Gastrocnemius medialis (tissue), 4 donors: ENCODE measurements around the gene IL2RA. TPM values are rescaled to one million over a fixed set of nuclear protein-coding genes. Genes with fewer than 3 reads are reported as not detected.
A peak's percentile ranks its signal among the peaks of the same experiment; 100 is the strongest.

Experiments used
- ATAC-seq, 2 donors: fragments of 150-250 bp; one replicate each; pipeline ENCODE4 v1.9.1; 2016
- DNase-seq, 2 donors: peaks; one replicate each; pipeline ENCODE4 v3.0.0-alpha.2; 2019
- H3K27ac ChIP-seq, 4 donors: fragments of 200-600 bp; sonication (generic); 1 replicate in 1 of 4; 2 replicates in 3 of 4; pipeline ENCODE4 v1.5.1; 2016 to 2018; ENCODE audit warnings: mild to moderate bottlenecking in 2 of 4, moderate library complexity in 1 of 4
- H3K27me3 ChIP-seq, 3 donors: fragments of 200-600 bp; sonication (generic) in 2 of 3; 1 replicate in 1 of 3; 2 replicates in 2 of 3; pipeline versions ENCODE4 v1.5.1 to v1.6.0; 2016 to 2019; ENCODE audit warnings: mild to moderate bottlenecking in 1 of 3, moderate library complexity in 1 of 3
- H3K36me3 ChIP-seq, 2 donors: fragments of 200-600 bp; sonication (generic) in 1 of 2; one replicate each; pipeline ENCODE4 v1.5.1; 2017 to 2018
- H3K4me1 ChIP-seq, 2 donors: fragments of 200-600 bp; sonication (generic) in 1 of 2; one replicate each; pipeline ENCODE4 v1.5.1; 2016 to 2017; ENCODE audit warnings: mild to moderate bottlenecking in 2 of 2
- H3K4me3 ChIP-seq, 4 donors: fragments of 200-600 bp; sonication (generic) in 3 of 4; 1 replicate in 1 of 4; 2 replicates in 3 of 4; pipeline ENCODE4 v1.5.1; 2016 to 2019; ENCODE audit warnings: mild to moderate bottlenecking in 2 of 4
- H3K9me3 ChIP-seq, 3 donors: fragments of 200-600 bp; sonication (generic) in 2 of 3; 1 replicate in 1 of 3; 2 replicates in 2 of 3; pipeline ENCODE4 v1.5.1; 2016 to 2019
- POLR2A ChIP-seq, 2 donors: fragments of 450-650 bp; IDR thresholded peaks; one replicate each; pipeline ENCODE4 v1.6.1; 2017; ENCODE audit warnings: antibody characterized with exemption in 2 of 2, mild to moderate bottlenecking in 2 of 2, moderate library complexity in 2 of 2
- in situ Hi-C, 4 donors: fragments of 200-750 bp; cut with MboI; loops; one replicate each; pipeline versions ENCODE4 v1.15.0 to v1.8.0; 2017; ENCODE audit warnings: low sequenced_read_pairs in 4 of 4
- intact Hi-C: fragments of 100-400 bp; cut with DNase I; formaldehyde crosslinking; loops from one replicate; pipeline ENCODE4 v1.15.1; 2023; ENCODE audit warnings: low total_unique reads
- total RNA-seq, 4 donors: library from RNA; depleted of rRNA; stranded (reverse); fragments of >200 nt; gene quantifications; one replicate each; pipeline versions ENCODE4 v1.1.0 to v1.2.3, GENCODE V29; 2016
- TF ChIP-seq, protein P1 (sequence below), 5 experiments: fragments of 450-650 bp in 3 of 5; fragments of 200-600 bp in 2 of 5; sonication (generic) in 2 of 5; IDR thresholded peaks in 4 of 5; conservative IDR thresholded peaks in 1 of 5; 1 replicate in 4 of 5; 2 replicates in 1 of 5; pipeline ENCODE4 v1.5.1; 2016 to 2019; ENCODE audit warnings: antibody characterized with exemption in 5 of 5, mild to moderate bottlenecking in 3 of 5, moderate library complexity in 3 of 5

The IL2RA gene
- total RNA-seq, 4 donors from 2014 or later: 2.1 TPM; not detected in 3

DNA sequence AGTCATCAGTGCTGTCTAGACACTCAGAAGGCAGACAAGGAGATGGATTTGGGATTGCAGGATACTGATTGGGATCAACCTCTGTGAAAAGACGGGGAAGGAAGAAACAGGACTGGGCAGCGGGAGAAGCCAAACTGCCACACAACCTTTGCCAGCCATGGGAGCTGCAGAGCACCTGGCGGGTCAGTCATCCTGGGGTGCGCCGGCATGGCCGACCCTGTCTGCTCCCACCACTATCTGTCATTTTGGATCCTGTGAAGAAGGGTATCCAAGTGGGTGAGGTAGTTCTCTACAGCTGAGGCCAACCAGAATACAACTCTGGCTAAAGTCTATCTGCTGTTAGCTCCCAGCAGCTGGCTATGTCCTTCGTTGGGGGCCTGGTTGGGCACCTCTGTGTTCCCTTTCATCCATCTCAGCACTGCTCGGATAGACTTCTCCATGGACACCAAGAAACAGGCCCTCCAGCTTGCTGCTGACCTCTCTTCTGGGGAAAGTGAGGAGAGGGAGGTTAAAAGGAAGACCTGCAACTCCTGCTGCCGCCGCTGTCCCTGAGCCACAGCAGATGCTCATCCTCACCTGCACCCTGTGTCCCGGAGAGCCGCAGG lies 15.0 kb upstream of the IL2RA start:
- in situ Hi-C loops (no loop called here), intact Hi-C loops (no loop called here)
- Histone ChIP-seq H3K9me3 (no peaks in the 10 kb centered on the region), H3K27ac (no peak overlapping the region), H3K4me1 (no peaks in the 10 kb centered on the region), H3K4me3 (no peak overlapping the region), H3K27me3 (peaks cover 0 to 3% (median 0%) of the 10 kb centered on the region in 3 donors), H3K36me3 (no peaks in the 10 kb centered on the region)
- TF ChIP-seq, protein P1, sequence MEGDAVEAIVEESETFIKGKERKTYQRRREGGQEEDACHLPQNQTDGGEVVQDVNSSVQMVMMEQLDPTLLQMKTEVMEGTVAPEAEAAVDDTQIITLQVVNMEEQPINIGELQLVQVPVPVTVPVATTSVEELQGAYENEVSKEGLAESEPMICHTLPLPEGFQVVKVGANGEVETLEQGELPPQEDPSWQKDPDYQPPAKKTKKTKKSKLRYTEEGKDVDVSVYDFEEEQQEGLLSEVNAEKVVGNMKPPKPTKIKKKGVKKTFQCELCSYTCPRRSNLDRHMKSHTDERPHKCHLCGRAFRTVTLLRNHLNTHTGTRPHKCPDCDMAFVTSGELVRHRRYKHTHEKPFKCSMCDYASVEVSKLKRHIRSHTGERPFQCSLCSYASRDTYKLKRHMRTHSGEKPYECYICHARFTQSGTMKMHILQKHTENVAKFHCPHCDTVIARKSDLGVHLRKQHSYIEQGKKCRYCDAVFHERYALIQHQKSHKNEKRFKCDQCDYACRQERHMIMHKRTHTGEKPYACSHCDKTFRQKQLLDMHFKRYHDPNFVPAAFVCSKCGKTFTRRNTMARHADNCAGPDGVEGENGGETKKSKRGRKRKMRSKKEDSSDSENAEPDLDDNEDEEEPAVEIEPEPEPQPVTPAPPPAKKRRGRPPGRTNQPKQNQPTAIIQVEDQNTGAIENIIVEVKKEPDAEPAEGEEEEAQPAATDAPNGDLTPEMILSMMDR (IDR thresholded peaks at IDR 0.05 in 4 of 5, conservative IDR thresholded peaks at IDR 0.05 in 1 of 5): no peak
- no peak for TF ChIP-seq POLR2A (IDR thresholded peaks at IDR 0.05)
- ATAC-seq (no peak), DNase-seq (no peak)

DNA sequence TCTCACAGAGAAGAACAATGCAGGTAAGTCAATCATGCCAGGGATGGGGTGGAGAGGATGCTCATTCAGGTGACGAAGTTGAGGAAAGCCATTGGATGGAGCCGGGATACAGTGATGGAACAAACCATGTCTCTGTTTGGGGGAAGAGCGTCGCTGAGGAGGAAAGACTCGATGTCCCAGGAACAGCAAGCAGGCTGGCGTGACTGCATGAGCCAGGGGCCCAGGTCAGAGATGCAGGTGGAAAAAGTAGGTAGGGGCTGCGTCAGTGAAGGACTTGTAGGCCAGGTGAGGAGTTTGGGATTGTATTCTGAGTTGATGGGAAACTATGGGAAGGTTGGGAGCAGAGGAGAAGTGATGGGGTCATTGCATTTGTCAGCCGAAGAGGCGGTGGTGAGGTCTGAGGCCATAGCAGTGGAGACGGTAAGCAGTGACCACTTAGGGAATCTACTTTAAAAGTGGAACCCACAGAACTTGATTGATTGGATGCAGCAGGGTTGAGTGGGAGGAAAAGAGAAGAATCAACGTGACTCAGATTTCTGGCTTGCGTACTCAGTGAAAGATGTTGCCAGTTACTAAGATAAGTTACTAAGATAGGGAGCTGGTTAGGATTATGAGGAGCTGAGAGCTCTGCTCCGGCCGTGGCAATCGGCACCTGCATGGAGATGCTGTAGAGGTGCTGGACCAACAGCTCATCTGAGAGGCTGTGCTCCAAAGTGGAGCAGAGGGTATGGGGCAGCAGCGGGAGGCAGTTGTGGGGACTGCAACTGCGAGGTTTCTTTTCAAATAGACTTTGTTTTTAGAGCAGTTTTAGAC lies 12.5 kb upstream of the IL2RA start:
- intact Hi-C loops: no loop called here
- no peaks in the 10 kb centered on the region for H3K36me3 ChIP-seq
- H3K9me3 ChIP-seq: no peaks in the 10 kb centered on the region
- ATAC-seq (no peak), DNase-seq (no peak)
- TF ChIP-seq POLR2A (IDR thresholded peaks at IDR 0.05): no peak
- TF ChIP-seq, protein P1 (IDR thresholded peaks at IDR 0.05 in 4 of 5, conservative IDR thresholded peaks at IDR 0.05 in 1 of 5): no peak
- H3K4me3 ChIP-seq: no peak overlapping the region
- H3K4me1 ChIP-seq: no peaks in the 10 kb centered on the region
- no peak overlapping the region for H3K27ac ChIP-seq
- H3K27me3 ChIP-seq: no peaks in the 10 kb centered on the region
- in situ Hi-C loops: no loop called here

DNA sequence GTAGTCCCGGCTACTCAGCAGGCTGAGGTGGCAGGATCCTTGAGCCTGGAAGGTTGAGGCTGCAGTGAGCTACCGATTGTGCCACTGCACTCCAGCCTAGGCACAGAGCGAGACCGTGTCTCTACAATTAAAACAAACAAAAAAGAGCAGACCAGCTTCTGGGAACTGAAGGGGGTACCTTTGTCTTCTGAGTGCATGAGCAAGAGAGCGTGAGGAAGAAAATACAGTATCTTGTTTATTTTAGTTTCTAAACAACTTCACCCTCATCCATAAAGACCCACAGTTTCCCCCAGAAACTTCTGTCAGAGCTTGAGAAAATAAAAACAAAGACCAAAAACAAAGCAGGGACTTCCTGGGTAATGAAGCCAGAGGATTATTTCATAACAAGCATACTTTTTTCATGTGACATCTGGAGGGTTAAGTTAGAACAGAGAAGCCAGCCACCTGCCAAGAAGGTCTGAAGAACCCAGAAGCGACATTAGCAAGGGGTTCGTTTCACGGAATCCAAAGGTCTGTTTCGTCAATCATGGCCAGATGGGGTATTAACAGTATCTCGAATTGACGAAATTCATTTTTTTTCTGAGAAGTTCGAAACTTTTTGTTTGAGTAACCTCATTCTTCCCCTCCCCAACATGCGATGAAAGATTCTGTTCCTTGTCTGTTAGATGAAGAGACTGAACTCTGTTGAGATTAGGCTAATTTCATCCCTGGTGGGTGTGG lies 10.2 kb upstream of the IL2RA start:
- Histone ChIP-seq H3K27me3 (no peaks in the 10 kb centered on the region), H3K4me3 (no peak overlapping the region), H3K27ac (peak overlapping the region; percentile 23 to 59 (median 36)), H3K36me3 (no peaks in the 10 kb centered on the region), H3K9me3 (no peaks in the 10 kb centered on the region), H3K4me1 (no peaks in the 10 kb centered on the region)
- no peak for DNase-seq
- peak; percentile 47 to 64 for ATAC-seq
- TF ChIP-seq, protein P1 (IDR thresholded peaks at IDR 0.05 in 4 of 5, conservative IDR thresholded peaks at IDR 0.05 in 1 of 5): no peak
- no peak for TF ChIP-seq POLR2A (IDR thresholded peaks at IDR 0.05)
- in situ Hi-C loops (no loop called here), intact Hi-C loops (no loop called here)

DNA sequence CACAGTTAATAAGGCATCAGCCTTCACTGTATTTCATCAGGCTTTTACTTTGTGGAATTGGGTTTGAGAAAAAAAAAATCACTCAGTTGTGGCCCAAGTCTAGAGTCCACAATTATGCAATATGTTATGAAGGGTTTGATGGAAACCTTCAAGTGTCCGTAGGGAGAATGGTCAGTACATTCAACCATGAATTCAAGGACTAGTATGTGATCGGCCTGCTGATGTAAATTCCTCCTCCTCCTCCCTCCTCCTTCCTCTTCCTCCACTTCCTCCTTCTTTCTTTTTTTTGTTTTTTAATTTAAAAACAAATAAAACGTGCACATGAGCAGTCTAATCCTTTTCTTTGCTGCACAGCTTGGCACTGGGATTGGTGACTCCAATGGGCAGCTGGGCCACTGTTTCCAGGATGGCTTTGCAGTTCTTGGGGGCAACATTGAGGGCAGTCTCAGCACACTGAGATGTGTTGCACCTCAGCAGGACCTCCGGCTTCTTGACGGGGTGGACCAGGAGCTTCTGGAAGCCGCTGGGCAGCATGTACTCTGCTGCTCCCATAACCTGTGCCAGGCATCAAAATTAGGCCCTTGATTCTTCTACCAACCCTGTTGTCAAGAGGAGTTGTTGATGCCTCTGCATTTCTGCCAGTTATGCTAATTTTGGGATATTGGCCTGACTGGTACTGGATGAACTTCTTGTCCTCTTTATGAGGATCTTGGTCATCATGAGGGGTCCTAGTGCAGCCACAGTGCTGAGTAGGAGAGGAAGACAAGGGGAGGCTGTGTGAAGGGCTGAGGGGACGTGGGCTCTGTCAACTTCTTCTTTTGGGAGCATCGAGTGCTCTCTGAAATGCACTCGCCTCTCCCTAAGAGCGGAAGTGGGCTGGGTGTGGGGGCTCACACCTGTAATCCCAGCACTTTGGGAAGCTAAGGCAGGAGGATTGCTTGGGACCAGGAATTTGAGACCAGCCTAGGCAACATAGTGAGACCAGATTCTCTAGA lies 9.3 kb upstream of the IL2RA start:
- in situ Hi-C loops (no loop called here), intact Hi-C loops (no loop called here)
- TF ChIP-seq, protein P1 (IDR thresholded peaks at IDR 0.05 in 4 of 5, conservative IDR thresholded peaks at IDR 0.05 in 1 of 5): no peak
- TF ChIP-seq POLR2A (IDR thresholded peaks at IDR 0.05): no peak
- ATAC-seq (no peak), DNase-seq (no peak)
- Histone ChIP-seq H3K9me3 (no peaks in the 10 kb centered on the region), H3K4me1 (peaks cover 0 to 1% of the 10 kb centered on the region in 2 donors), H3K4me3 (no peak overlapping the region), H3K27ac (peak overlapping the region; percentile 23 to 59 (median 36)), H3K27me3 (no peaks in the 10 kb centered on the region), H3K36me3 (no peaks in the 10 kb centered on the region)
